ENCODE results near the gene PYY. TPM values are rescaled to one million over a fixed set of nuclear protein-coding genes. Genes with fewer than 3 reads are reported as not detected.
A peak's percentile ranks its signal among the peaks of the same experiment; 100 is the strongest.

PYY gene
- total RNA-seq, 3 donors from 2014 or later: 0.88 to 0.98 TPM; not detected in 1

GRCh38 chr17:43986225-43986981 is 32.7 kb upstream of the PYY start:
- H3K27ac ChIP-seq: no peak overlapping the region
- intact Hi-C loops (cut with DNase I; ENCODE audit: low total_unique reads): no loop called here
- no peak overlapping the region for H3K4me3 ChIP-seq

GRCh38 chr17:43984521-43984920 is 30.8 kb upstream of the PYY start:
- H3K4me1 ChIP-seq: no peaks in the 10 kb centered on the region
- DNase-seq (ENCODE audit: low spot score in 2 of 2): no peak
- peaks cover 0 to 26% of the 10 kb centered on the region in 2 donors for H3K27me3 ChIP-seq
- peak overlapping the region; percentile 39 to 63 (median 50) for H3K4me3 ChIP-seq
- TF ChIP-seq POLR2AphosphoS5 (IDR thresholded peaks at IDR 0.05): no peak
- no peak for TF ChIP-seq CTCF (IDR thresholded peaks at IDR 0.05)
- TF ChIP-seq POLR2A (IDR thresholded peaks at IDR 0.05): no peak
- intact Hi-C loops (cut with DNase I; ENCODE audit: low total_unique reads): no loop called here
- no peaks in the 10 kb centered on the region for H3K9me3 ChIP-seq
- no peaks in the 10 kb centered on the region for H3K36me3 ChIP-seq
- H3K27ac ChIP-seq: no peak overlapping the region

More at GRCh38 chr17:43986225-43986981, 32.7 kb upstream of the PYY start:
- Histone ChIP-seq H3K4me1 (no peaks in the 10 kb centered on the region), H3K27me3 (peaks cover 0 to 26% of the 10 kb centered on the region in 2 donors), H3K36me3 (no peaks in the 10 kb centered on the region), H3K9me3 (no peaks in the 10 kb centered on the region)
- no peak for TF ChIP-seq POLR2AphosphoS5 (IDR thresholded peaks at IDR 0.05)
- no peak for TF ChIP-seq POLR2A (IDR thresholded peaks at IDR 0.05)
- TF ChIP-seq CTCF (IDR thresholded peaks at IDR 0.05): no peak
- no peak for DNase-seq (ENCODE audit: low spot score in 2 of 2)

- TF ChIP-seq POLR2A (IDR thresholded peaks at IDR 0.05) (no peak), CTCF (IDR thresholded peaks at IDR 0.05) (no peak), POLR2AphosphoS5 (IDR thresholded peaks at IDR 0.05) (no peak)
- intact Hi-C loops (cut with DNase I; ENCODE audit: low total_unique reads): no loop called here
- Histone ChIP-seq H3K4me3 (peak overlapping the region; percentile 39 to 63 (median 50)), H3K27ac (no peak overlapping the region), H3K9me3 (no peaks in the 10 kb centered on the region), H3K27me3 (peaks cover 0 to 26% of the 10 kb centered on the region in 2 donors), H3K4me1 (no peaks in the 10 kb centered on the region), H3K36me3 (no peaks in the 10 kb centered on the region)
- DNase-seq (ENCODE audit: low spot score in 2 of 2): no peak
These were observed 30.0 kb upstream of the PYY start for GRCh38 chr17:43983515-43984411.

- Histone ChIP-seq H3K9me3 (no peaks in the 10 kb centered on the region), H3K36me3 (no peaks in the 10 kb centered on the region), H3K27ac (no peak overlapping the region), H3K4me3 (no peak overlapping the region), H3K27me3 (peaks cover 0 to 26% of the 10 kb centered on the region in 2 donors), H3K4me1 (no peaks in the 10 kb centered on the region)
- intact Hi-C loops (cut with DNase I; ENCODE audit: low total_unique reads): no loop called here
- no peak for DNase-seq (ENCODE audit: low spot score in 2 of 2)
- no peak for TF ChIP-seq POLR2AphosphoS5 (IDR thresholded peaks at IDR 0.05)
- TF ChIP-seq CTCF (IDR thresholded peaks at IDR 0.05): no peak
- no peak for TF ChIP-seq POLR2A (IDR thresholded peaks at IDR 0.05)
These were observed 29.4 kb upstream of the PYY start for GRCh38 chr17:43983196-43983514.

GRCh38 chr17:43982171-43982570 is 28.4 kb upstream of the PYY start:
- no peaks in the 10 kb centered on the region for H3K4me1 ChIP-seq
- intact Hi-C loops (cut with DNase I; ENCODE audit: low total_unique reads): no loop called here
- peaks cover 0 to 26% of the 10 kb centered on the region in 2 donors for H3K27me3 ChIP-seq
- H3K9me3 ChIP-seq: no peaks in the 10 kb centered on the region
- DNase-seq (ENCODE audit: low spot score in 2 of 2): no peak
- no peak overlapping the region for H3K27ac ChIP-seq
- no peaks in the 10 kb centered on the region for H3K36me3 ChIP-seq
- no peak overlapping the region for H3K4me3 ChIP-seq
- TF ChIP-seq POLR2AphosphoS5 (IDR thresholded peaks at IDR 0.05) (no peak), CTCF (IDR thresholded peaks at IDR 0.05) (no peak), POLR2A (IDR thresholded peaks at IDR 0.05) (no peak)
